Endodermal cell (in vitro differentiated cells): ENCODE results near the gene CRKL. TPM values are rescaled to one million over a fixed set of nuclear protein-coding genes. Genes with fewer than 3 reads are reported as not detected.

Experiments
- DNase-seq: peaks from one replicate; pipeline ENCODE4 v3.0.0-alpha.2; 2017
- H3K27ac ChIP-seq: 2 replicates; pipeline ENCODE4 v1.5.1; 2013; ENCODE audit warnings: mild to moderate bottlenecking, low read depth, low read length, moderate library complexity
- H3K27me3 ChIP-seq: 2 replicates; pipeline ENCODE4 v1.6.1; 2013; ENCODE audit warnings: mild to moderate bottlenecking, low read length, moderate library complexity; ENCODE audit not compliant: insufficient read depth, control insufficient read depth, poor library complexity, severe bottlenecking
- H3K36me3 ChIP-seq: 2 replicates; pipeline ENCODE4 v1.7.0; 2013; ENCODE audit warnings: mild to moderate bottlenecking, low read length, moderate library complexity; ENCODE audit not compliant: control insufficient read depth, insufficient read depth
- H3K4me1 ChIP-seq: one replicate; pipeline ENCODE4 v1.7.0; 2013; ENCODE audit warnings: low read length; ENCODE audit not compliant: control insufficient read depth, insufficient read depth
- H3K4me3 ChIP-seq: 2 replicates; pipeline ENCODE4 v1.5.1; 2013; ENCODE audit warnings: mild to moderate bottlenecking, low read length, moderate library complexity
- H3K9ac ChIP-seq: 2 replicates; pipeline ENCODE4 v1.6.1; 2013; ENCODE audit warnings: mild to moderate bottlenecking, low read length, moderate library complexity; ENCODE audit not compliant: poor library complexity, severe bottlenecking; ENCODE audit errors: extremely low read depth
- H3K9me3 ChIP-seq: 2 replicates; pipeline ENCODE4 v1.6.1; 2013; ENCODE audit warnings: mild to moderate bottlenecking, low read length, moderate library complexity; ENCODE audit not compliant: control insufficient read depth
- H3K27ac Mint-ChIP-seq: 2 replicates; pipeline ENCODE4 v1.8.0; 2020; ENCODE audit warnings: mixed read lengths
- H3K27me3 Mint-ChIP-seq: 2 replicates; pipeline ENCODE4 v1.8.0; 2021; ENCODE audit warnings: mild to moderate bottlenecking, mixed read lengths; ENCODE audit not compliant: insufficient read depth
- H3K36me3 Mint-ChIP-seq: 2 replicates; pipeline ENCODE4 v1.8.0; 2020; ENCODE audit warnings: low read depth, mixed read lengths
- H3K4me1 Mint-ChIP-seq: 2 replicates; pipeline ENCODE4 v1.8.0; 2020; ENCODE audit warnings: mixed read lengths
- H3K4me3 Mint-ChIP-seq: 2 replicates; pipeline ENCODE4 v1.8.0; 2020; ENCODE audit warnings: mild to moderate bottlenecking, moderate library complexity, mixed read lengths
- H3K9me3 Mint-ChIP-seq: 2 replicates; pipeline ENCODE4 v1.8.0; 2020; ENCODE audit warnings: mild to moderate bottlenecking, mixed read lengths
- CTCF ChIP-seq: fragments of 200-600 bp; sonication (generic); conservative IDR thresholded peaks from 2 replicates; pipeline ENCODE4 v1.5.0; 2021; ENCODE audit warnings: antibody characterized with exemption, mild to moderate bottlenecking
- WGBS, 2 experiments: methylation state at CpG; one replicate each; pipeline versions ENCODE4 v1.1.5 to v1.1.7; 2013; ENCODE audit warnings: missing lambda C conversion rate in 2 of 2, mixed read lengths in 1 of 2; ENCODE audit not compliant: insufficient coverage in 1 of 2, insufficient read length in 1 of 2; 5-methylcytosine and 5-hydroxymethylcytosine counted together
- total RNA-seq, 2 donors: library from RNA; stranded (reverse); fragmentation: NEBNext Ultra II Directional in 1 of 2; extraction: Animal tissue kit (Norgen Biotek cat#: 25700) in 1 of 2; gene quantifications; 2 replicates in 1 of 2; 3 replicates in 1 of 2; pipeline ENCODE4 v1.2.1, GENCODE V29; 2021

CRKL gene
- total RNA-seq, 2 donors from 2014 or later: 89.5 to 104 TPM

GRCh38 chr22:20869234-20869633 lies 48.0 kb upstream of the CRKL start:
- no peak overlapping the region for H3K4me3 Mint-ChIP-seq
- H3K9me3 ChIP-seq: no peaks in the 10 kb centered on the region
- no peak overlapping the region for H3K4me3 ChIP-seq
- H3K4me1 ChIP-seq: no peaks in the 10 kb centered on the region
- H3K4me1 Mint-ChIP-seq: no peaks in the 10 kb centered on the region
- no peak overlapping the region for H3K27ac Mint-ChIP-seq
- H3K27me3 Mint-ChIP-seq: no peaks in the 10 kb centered on the region
- 89 to 97% methylated on average over 2 of the region's 2 CpGs for WGBS, 2 experiments
- H3K36me3 ChIP-seq: peaks cover 17% of the 10 kb centered on the region
- TF ChIP-seq CTCF: no peak
- peaks cover 13% of the 10 kb centered on the region for H3K36me3 Mint-ChIP-seq
- H3K27ac ChIP-seq: no peak overlapping the region
- no peaks in the 10 kb centered on the region for H3K27me3 ChIP-seq
- no peak for DNase-seq
- H3K9ac ChIP-seq: no peak overlapping the region
- no peaks in the 10 kb centered on the region for H3K9me3 Mint-ChIP-seq

GRCh38 chr22:20873214-20873613 lies 44.0 kb upstream of the CRKL start:
- no peak overlapping the region for H3K27ac Mint-ChIP-seq

DNA sequence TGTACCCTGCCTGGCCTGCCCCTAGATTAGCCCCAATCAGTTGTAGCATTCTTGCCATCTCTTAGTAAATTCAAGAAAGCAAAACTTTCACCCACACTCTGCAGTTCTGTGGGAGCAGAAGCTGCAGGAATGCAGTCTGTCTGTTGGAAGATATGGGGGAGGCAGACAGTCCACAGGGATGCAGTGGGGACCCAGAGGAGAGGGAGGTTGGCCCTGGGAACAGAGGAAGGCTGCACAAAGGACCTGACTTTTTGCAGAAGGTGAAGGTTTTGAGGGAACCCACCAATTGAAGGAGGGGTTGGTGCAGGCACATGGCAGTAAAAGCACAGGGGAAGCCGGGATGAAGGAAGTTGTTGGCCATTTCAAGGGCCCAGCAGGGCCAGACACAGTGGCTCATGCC lies 41.9 kb upstream of the CRKL start:
- no peak overlapping the region for H3K27ac Mint-ChIP-seq
- no peak overlapping the region for H3K4me3 ChIP-seq
- H3K36me3 ChIP-seq: peaks cover 18% of the 10 kb centered on the region
- no peak overlapping the region for H3K4me3 Mint-ChIP-seq
- no peaks in the 10 kb centered on the region for H3K4me1 ChIP-seq
- H3K27ac ChIP-seq: no peak overlapping the region
- no peak for TF ChIP-seq CTCF
- H3K9ac ChIP-seq: no peak overlapping the region
- no peaks in the 10 kb centered on the region for H3K27me3 Mint-ChIP-seq
- H3K36me3 Mint-ChIP-seq: peaks cover 36% of the 10 kb centered on the region
- WGBS, 2 experiments: 100% methylated on average over 1 of the region's 1 CpG; no CpG with 5 or more reads in 1 of the 2 experiments
- H3K9me3 ChIP-seq: no peaks in the 10 kb centered on the region
- no peaks in the 10 kb centered on the region for H3K27me3 ChIP-seq
- no peak for DNase-seq
- no peaks in the 10 kb centered on the region for H3K9me3 Mint-ChIP-seq
- no peaks in the 10 kb centered on the region for H3K4me1 Mint-ChIP-seq

More at GRCh38 chr22:20873214-20873613, 44.0 kb upstream of the CRKL start:
- H3K4me1 ChIP-seq: no peaks in the 10 kb centered on the region
- TF ChIP-seq CTCF: no peak
- no peaks in the 10 kb centered on the region for H3K27me3 ChIP-seq
- no peak overlapping the region for H3K4me3 ChIP-seq
- Mint-ChIP-seq H3K9me3 (no peaks in the 10 kb centered on the region), H3K36me3 (peaks cover 32% of the 10 kb centered on the region), H3K27me3 (no peaks in the 10 kb centered on the region), H3K4me3 (no peak overlapping the region), H3K4me1 (no peaks in the 10 kb centered on the region)
- DNase-seq: no peak
- H3K9ac ChIP-seq: no peak overlapping the region
- 94 to 100% methylated on average over 3 of the region's 3 CpGs for WGBS, 2 experiments
- H3K27ac ChIP-seq: no peak overlapping the region
- no peaks in the 10 kb centered on the region for H3K9me3 ChIP-seq
- peaks cover 21% of the 10 kb centered on the region for H3K36me3 ChIP-seq
